ENCODE measurements around the gene PLEKHG4. TPM values are rescaled to one million over a fixed set of nuclear protein-coding genes. Genes with fewer than 3 reads are reported as not detected.

PLEKHG4 gene
- total and polyA plus RNA-seq, 9 of the 15 experiments (the other 6 are each of a cell fraction or from before 2014, with no cell fraction given) = 3.7 to 36.8 (median 17.9) TPM

DNA sequence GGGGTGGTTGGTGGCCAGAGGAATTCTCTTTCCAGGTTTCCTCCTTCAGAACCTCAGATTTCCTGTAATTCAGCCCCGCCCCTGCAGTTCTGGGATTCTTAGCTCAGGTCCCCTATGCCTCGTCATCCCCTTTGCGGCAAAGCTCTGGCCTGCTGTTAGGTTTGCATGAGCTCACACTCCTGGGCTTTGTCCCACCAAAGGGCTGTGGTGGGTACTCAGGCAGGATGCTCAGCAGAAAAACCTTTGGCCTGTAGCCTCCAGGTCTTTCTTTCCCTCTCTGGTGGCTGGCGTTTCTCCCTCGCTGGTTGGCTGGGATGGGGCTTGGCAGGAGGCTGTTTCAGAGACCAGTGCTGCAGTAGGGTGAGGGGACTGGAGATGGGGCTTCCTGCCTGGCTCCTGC, 9.6 kb upstream of the PLEKHG4 start:
- H3K9me3 ChIP-seq (replicated peaks; ENCODE audit: control insufficient read depth, insufficient read depth, low read depth, low read length) = no peaks in the 10 kb centered on the region
- H3K27ac ChIP-seq (ENCODE audit: extremely low read depth, low read depth, low read length) = no peak overlapping the region; the same call in 2 of the 3 replicates
- no peak overlapping the region for H3K4me3 ChIP-seq
- peaks cover 23 to 29% of the 10 kb centered on the region in 2 experiments for H3K4me1 ChIP-seq (replicated peaks in 1 of 2; ENCODE audit: control insufficient read depth in 2 of 2, insufficient read depth in 2 of 2, low read length in 2 of 2)
- H2AFZ ChIP-seq (ENCODE audit: low read depth, low read length) = no peak overlapping the region
- H4K20me1 ChIP-seq (replicated peaks; ENCODE audit: control insufficient read depth, insufficient read depth, low read length) = no peaks in the 10 kb centered on the region
- CTCF ChIA-PET (ENCODE audit: low intra/inter-chr PET ratio) = no interaction called here
- intact Hi-C loops (cut with micrococcal nuclease) = no loop called here
- H3K4me2 ChIP-seq (ENCODE audit: insufficient read depth, low read length) = no peak overlapping the region
- ATAC-seq = 0 out of 3 replicates have a peak, but pooled peaks have one; percentile 6
- H3K9ac ChIP-seq (ENCODE audit: insufficient read depth in 1 of 2, low read depth in 2 of 2, low read length in 2 of 2) = peak overlapping the region in 1 of 2 experiments; percentile 85; a peak in 2 of 4 replicates
- peak in 2 of 4 experiments; percentile 38 to 56 for DNase-seq (ENCODE audit: extremely low read depth in 1 of 4, low spot score in 3 of 4)
- no peak for TF ChIP-seq YBX1 (IDR thresholded peaks at IDR 0.05)
- TF ChIP-seq, protein P1, sequence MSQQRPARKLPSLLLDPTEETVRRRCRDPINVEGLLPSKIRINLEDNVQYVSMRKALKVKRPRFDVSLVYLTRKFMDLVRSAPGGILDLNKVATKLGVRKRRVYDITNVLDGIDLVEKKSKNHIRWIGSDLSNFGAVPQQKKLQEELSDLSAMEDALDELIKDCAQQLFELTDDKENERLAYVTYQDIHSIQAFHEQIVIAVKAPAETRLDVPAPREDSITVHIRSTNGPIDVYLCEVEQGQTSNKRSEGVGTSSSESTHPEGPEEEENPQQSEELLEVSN (IDR thresholded peaks at IDR 0.05; ENCODE audit: borderline replicate concordance in 1 of 2, extremely low read depth in 1 of 2, insufficient read depth in 1 of 2, insufficient read length in 1 of 2, low read depth in 1 of 2, low read length in 1 of 2, poor library complexity in 1 of 2, severe bottlenecking in 1 of 2) = peak in 1 of 2 experiments; percentile 41
- peak; percentile 49 for TF ChIP-seq NFE2 (IDR thresholded peaks at IDR 0.05; ENCODE audit: low read depth)
- in situ Hi-C loops (cut with MboI) = no loop called here
- 42% methylated on average over 5 of the region's 5 CpGs for WGBS (ENCODE audit: insufficient coverage, low coverage, missing lambda C conversion rate)
- BruUV-seq (replicated peaks) = no TSS peak
- H3K9me1 ChIP-seq (ENCODE audit: control insufficient read depth, insufficient read depth, low read length) = no peaks in the 10 kb centered on the region
- H3K79me2 ChIP-seq (ENCODE audit: control insufficient read depth, insufficient read depth, low read length) = no peaks in the 10 kb centered on the region
- POLR2A ChIA-PET = interaction anchor here (0.6 to 1.8 kb wide), 3 partner anchors 9 to 112 kb away, joined by 4 to 5 read pairs (median 5); no protein-coding TSS in a partner anchor
- peaks cover 6% of the 10 kb centered on the region; the same call in 1 of the 3 replicates for H3K36me3 ChIP-seq (ENCODE audit: control insufficient read depth, insufficient read depth, low read length)
- peak; percentile 64 for FAIRE-seq
- no peaks in the 10 kb centered on the region for H3K27me3 ChIP-seq (ENCODE audit: control insufficient read depth in 2 of 2, insufficient read depth in 2 of 2, low read length in 2 of 2)

DNA sequence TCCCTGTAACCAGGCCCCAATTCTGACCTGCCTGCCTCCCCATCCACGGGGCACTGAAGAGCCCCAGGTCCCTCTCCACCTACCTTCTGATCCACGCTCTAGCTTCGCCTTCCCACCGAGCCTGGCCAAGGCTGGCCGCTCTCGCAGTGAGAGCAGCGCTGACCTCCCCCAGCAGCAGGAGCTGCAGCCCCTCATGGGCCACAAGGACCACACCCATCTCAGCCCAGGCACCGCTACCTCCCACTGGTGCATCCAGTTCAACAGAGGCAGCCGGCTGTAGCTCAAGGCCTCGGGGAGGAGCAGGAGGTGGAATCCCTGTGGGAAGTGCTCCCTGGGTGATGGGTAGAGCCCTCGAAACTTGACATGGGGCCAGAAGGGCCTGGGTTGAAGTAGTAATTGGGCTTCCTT, 8.4 kb upstream of the PLEKHG4 start:
- no peaks in the 10 kb centered on the region for H3K9me1 ChIP-seq (ENCODE audit: control insufficient read depth, insufficient read depth, low read length)
- no peak overlapping the region for H3K4me2 ChIP-seq (ENCODE audit: insufficient read depth, low read length)
- CTCF ChIA-PET (ENCODE audit: low intra/inter-chr PET ratio) = no interaction called here
- H3K9me3 ChIP-seq (replicated peaks; ENCODE audit: control insufficient read depth, insufficient read depth, low read depth, low read length) = no peaks in the 10 kb centered on the region
- intact Hi-C loops (cut with micrococcal nuclease) (no loop called here), in situ Hi-C loops (cut with MboI) (no loop called here)
- H3K4me3 ChIP-seq = no peak overlapping the region
- POLR2A ChIA-PET = interaction anchor here (0.5 to 1.8 kb wide), 5 partner anchors 8 to 1203 kb away, joined by 3 to 5 read pairs (median 4); no protein-coding TSS in a partner anchor
- no peak overlapping the region for H3K27ac ChIP-seq (ENCODE audit: extremely low read depth, low read depth, low read length)
- peaks cover 11% of the 10 kb centered on the region; the same call in 1 of the 3 replicates for H3K36me3 ChIP-seq (ENCODE audit: control insufficient read depth, insufficient read depth, low read length)
- peaks cover 23 to 29% of the 10 kb centered on the region in 2 experiments for H3K4me1 ChIP-seq (replicated peaks in 1 of 2; ENCODE audit: control insufficient read depth in 2 of 2, insufficient read depth in 2 of 2, low read length in 2 of 2)
- H2AFZ ChIP-seq (ENCODE audit: low read depth, low read length) = no peak overlapping the region
- H3K27me3 ChIP-seq (ENCODE audit: control insufficient read depth in 2 of 2, insufficient read depth in 2 of 2, low read length in 2 of 2) = no peaks in the 10 kb centered on the region
- TF ChIP-seq ZNF263 (CRISPR knock-in tag; IDR thresholded peaks at IDR 0.05; ENCODE audit: borderline replicate concordance) (peak; percentile 61; the same call in 1 of the 2 replicates), RFX5 (IDR thresholded peaks at IDR 0.05; ENCODE audit: low read depth, low read length) (no peak), POLR2A (conservative IDR thresholded peaks at IDR 0.05) (0 out of 2 replicates have a peak, but pooled peaks have one; percentile 37), POLR2AphosphoS2 (IDR thresholded peaks at IDR 0.05; ENCODE audit: low read length) (peak; percentile 7; the same call in 1 of the 2 replicates), POLR2G (IDR thresholded peaks at IDR 0.05; ENCODE audit: low read depth, low read length) (peak; percentile 74), PRMT5 (CRISPR knock-in tag; IDR thresholded peaks at IDR 0.05) (no peak)
- no peaks in the 10 kb centered on the region for H4K20me1 ChIP-seq (replicated peaks; ENCODE audit: control insufficient read depth, insufficient read depth, low read length)
- 84% methylated on average over 11 of the region's 11 CpGs for WGBS (ENCODE audit: insufficient coverage, low coverage, missing lambda C conversion rate)
- ATAC-seq (no peak), FAIRE-seq (no peak), DNase-seq (ENCODE audit: extremely low read depth in 1 of 4, low spot score in 3 of 4) (no peak)
- no peaks in the 10 kb centered on the region for H3K79me2 ChIP-seq (ENCODE audit: control insufficient read depth, insufficient read depth, low read length)
- H3K9ac ChIP-seq (ENCODE audit: insufficient read depth in 1 of 2, low read depth in 2 of 2, low read length in 2 of 2) = peak overlapping the region in 1 of 2 experiments; percentile 78; a peak in 2 of 4 replicates
- BruUV-seq (replicated peaks) = no TSS peak
